GM12878 (cell line): Measurements from ENCODE around the gene NIPAL4. TPM values are rescaled to one million over a fixed set of nuclear protein-coding genes. Genes with fewer than 3 reads are reported as not detected.

Source experiments
- ATAC-seq: fragments of 200-7000 bp; cut with Tn5 transposase; 3 replicates; pipeline ENCODE4 v1.9.1; 2020; ENCODE audit warnings: mild to moderate bottlenecking, moderate library complexity
- BruUV-seq: library from RNA; stranded (reverse); fragments of 400-500 nt; replicated peaks from 2 replicates; lab custom pipeline; 2021; lab: Mats Ljungman, UMichigan
- CTCF ChIA-PET: fragments of 300-600 bp; sonication (Branson Sonifier 250); formaldehyde crosslinking; extraction: SDS; loops from one replicate; lab custom pipeline; 2021; ENCODE audit warnings: inconsistent platforms; lab: Yijun Ruan, JAX
- POLR2A ChIA-PET: fragments of 350-600 bp; formaldehyde crosslinking; extraction: SDS; loops from one replicate; lab custom pipeline; 2021; ENCODE audit warnings: inconsistent platforms; lab: Charles Lee
- RAD21 ChIA-PET: fragments of 300-600 bp; sonication (Branson Sonifier 250); formaldehyde crosslinking; loops from one replicate; lab custom pipeline; 2023; ENCODE audit warnings: antibody characterized with exemption; ENCODE audit not compliant: unreplicated experiment; lab: Charles Lee
- SMC1A ChIA-PET: fragments of 300-600 bp; sonication (Branson Sonifier 250); formaldehyde crosslinking; loops from one replicate; lab custom pipeline; 2023; ENCODE audit not compliant: unreplicated experiment, uncharacterized antibody; lab: Charles Lee
- DNase-seq: peaks from one replicate; pipeline ENCODE4 v3.0.0-alpha.2; 2011; ENCODE audit warnings: low read depth, low spot score
- FAIRE-seq: peaks from 3 replicates; lab custom pipeline; 2011; peaks lifted over from hg19 to GRCh38; lab: Jason Lieb, UNC
- H2AFZ ChIP-seq: 2 replicates; pipeline ENCODE4 v1.6.0; 2011; ENCODE audit warnings: low read depth, low read length, control low read depth; ENCODE audit not compliant: control insufficient read depth
- H3K27ac ChIP-seq: 2 replicates; pipeline ENCODE4 v1.5.1; 2011; ENCODE audit warnings: control low read depth; ENCODE audit not compliant: control insufficient read depth, insufficient read depth
- H3K27me3 ChIP-seq, 2 experiments: replicated peaks in 1 of 2; 2 replicates each; pipeline versions ENCODE4 v1.6.0 to v1.6.1; 2011; ENCODE audit warnings: low read length in 1 of 2; ENCODE audit not compliant: control insufficient read depth in 2 of 2, insufficient read depth in 2 of 2
- H3K36me3 ChIP-seq, 2 experiments: 2 replicates each; pipeline ENCODE4 v1.5.1; 2011; ENCODE audit warnings: low read length in 1 of 2; ENCODE audit not compliant: control insufficient read depth in 2 of 2, insufficient read depth in 2 of 2
- H3K4me1 ChIP-seq: 2 replicates; pipeline ENCODE4 v1.6.1; 2011; ENCODE audit warnings: mild to moderate bottlenecking, low read length, moderate library complexity, mixed read lengths; ENCODE audit not compliant: control insufficient read depth, insufficient read depth
- H3K4me2 ChIP-seq: 2 replicates; pipeline ENCODE4 v1.6.0; 2011; ENCODE audit warnings: control low read depth; ENCODE audit not compliant: control insufficient read depth, insufficient read depth
- H3K4me3 ChIP-seq: fragments of 200-600 bp; sonication (generic); 2 replicates; pipeline ENCODE4 v1.5.1; 2016
- H3K79me2 ChIP-seq: 2 replicates; pipeline ENCODE4 v1.6.0; 2011; ENCODE audit warnings: low read length; ENCODE audit not compliant: control insufficient read depth, insufficient read depth
- H3K9ac ChIP-seq: 2 replicates; pipeline ENCODE4 v1.8.0; 2011; ENCODE audit warnings: low read length, control low read depth, mixed read lengths; ENCODE audit not compliant: control insufficient read depth, insufficient read depth
- H3K9me3 ChIP-seq: replicated peaks from 3 replicates; pipeline ENCODE4 v1.5.1; 2011; ENCODE audit warnings: mild to moderate bottlenecking, low read length; ENCODE audit not compliant: control insufficient read depth, insufficient read depth
- H4K20me1 ChIP-seq: 2 replicates; pipeline ENCODE4 v1.6.0; 2011; ENCODE audit not compliant: control insufficient read depth, insufficient read depth
- CBFB ChIP-seq: IDR thresholded peaks from 2 replicates; pipeline ENCODE4 v1.6.1; 2016; ENCODE audit warnings: antibody characterized with exemption, low read depth
- EED ChIP-seq: sonication (generic); IDR thresholded peaks from 2 replicates; pipeline ENCODE4 v1.6.1; 2016; ENCODE audit warnings: antibody characterized with exemption, low read depth
- PAX5 ChIP-seq: IDR thresholded peaks from 2 replicates; pipeline ENCODE4 v1.6.1; 2011; ENCODE audit warnings: low read depth, low read length, borderline replicate concordance
- RAD21 ChIP-seq: IDR thresholded peaks from 2 replicates; pipeline ENCODE4 v1.6.1; 2011; ENCODE audit warnings: mild to moderate bottlenecking, low read depth, low read length, moderate library complexity; ENCODE audit not compliant: insufficient read depth
- SP1 ChIP-seq: IDR thresholded peaks from one replicate; pipeline ENCODE4 v1.6.1; 2011; ENCODE audit warnings: low read depth, low read length
- TCF7 ChIP-seq: IDR thresholded peaks from 2 replicates; pipeline ENCODE4 v1.6.1; 2014; ENCODE audit warnings: antibody characterized with exemption, borderline replicate concordance
- WGBS: methylation state at CpG from one replicate; pipeline ENCODE4 v1.1.6; 2016; ENCODE audit warnings: low lambda C conversion rate; ENCODE audit not compliant: insufficient replicate concordance, insufficient coverage; ENCODE audit errors: missing lambda C conversion rate; 5-methylcytosine and 5-hydroxymethylcytosine counted together
- in situ Hi-C: fragments of 300-500 bp; cut with MboI; formaldehyde crosslinking; loops from 9 replicates; pipeline ENCODE4 v1.14.3; 2018; ENCODE audit warnings: mixed read lengths
- intact Hi-C: fragments of 100-400 bp; cut with micrococcal nuclease; formaldehyde crosslinking; loops from one replicate; pipeline ENCODE4 v1.14.2; 2022; ENCODE audit not compliant: unreplicated experiment
- polyA plus RNA-seq, 11 experiments: library from polyadenylated mRNA; depleted of rRNA in 4 of 11; unstranded in 6 of 11; stranded (reverse) in 5 of 11; fragments of >200 nt; fragmentation: Nextera tagmentation in 4 of 11; fragmentation: Illumina TruSeq in 1 of 11; extraction: Ambion mirVana in 4 of 11; extraction: Trizol in 1 of 11; gene quantifications; 1 replicate in 1 of 11; 2 replicates in 10 of 11; pipeline versions ENCODE4 v1.2.1 to v1.2.3, GENCODE V29; 2011 to 2016; ENCODE audit warnings: inconsistent platforms in 2 of 11, missing spikeins in 2 of 11, low read depth in 1 of 11
- total RNA-seq, 4 experiments: library from RNA; depleted of rRNA in 3 of 4; stranded (reverse); fragments of >200 nt in 3 of 4; fragmentation: Illumina TruSeq in 1 of 4; extraction: Trizol in 1 of 4; gene quantifications; 2 replicates each; pipeline versions ENCODE4 v1.2.1 to v1.2.3, GENCODE V29; 2013 to 2021
- TF ChIP-seq, protein P1 (sequence below): IDR thresholded peaks from 2 replicates; pipeline ENCODE4 v1.6.1; 2011; ENCODE audit warnings: low read depth, low read length, improper control_type of control experiment, borderline replicate concordance
- TF ChIP-seq, protein P2 (sequence below): IDR thresholded peaks from 2 replicates; pipeline ENCODE4 v1.6.1; 2012; ENCODE audit warnings: low read length, inconsistent platforms

NIPAL4 gene
- total and polyA plus RNA-seq, 10 of the 15 experiments (the other 5 are each of a cell fraction or from before 2014, with no cell fraction given), result 0.11 to 15.5 (median 5.9) TPM

- ChIA-PET POLR2A (interaction anchor here (0.9 kb wide), 1 partner anchor 53 kb away, joined by 3 read pairs; no protein-coding TSS in a partner anchor), RAD21 (interaction anchor here (1.0 kb wide), 1 partner anchor 25 kb away, joined by 3 read pairs; no protein-coding TSS in a partner anchor), CTCF (interaction anchor here (0.9 to 2.0 kb wide), 4 partner anchors 9 to 109 kb away, joined by 3 to 7 read pairs (median 4); no protein-coding TSS in a partner anchor), SMC1A (interaction anchor here (1.2 to 2.9 kb wide), 2 partner anchors 14 to 23 kb away, joined by 3 to 7 read pairs; no protein-coding TSS in a partner anchor)
- H3K79me2 ChIP-seq, result no peaks in the 10 kb centered on the region
- intact Hi-C loops, result no loop called here
- no peaks in the 10 kb centered on the region for H4K20me1 ChIP-seq
- H3K27ac ChIP-seq, result no peak overlapping the region
- BruUV-seq, result no TSS peak
- H3K9me3 ChIP-seq, result no peaks in the 10 kb centered on the region
- no peak overlapping the region for H3K4me2 ChIP-seq
- DNase-seq (no peak), FAIRE-seq (no peak), ATAC-seq (no peak)
- in situ Hi-C loops, result no loop called here
- H3K9ac ChIP-seq, result no peak overlapping the region
- H3K4me3 ChIP-seq, result no peak overlapping the region
- H2AFZ ChIP-seq, result no peak overlapping the region
- WGBS, result 66% methylated on average over 13 of the region's 13 CpGs
- H3K36me3 ChIP-seq, result no peaks in the 10 kb centered on the region
- H3K27me3 ChIP-seq, result no peaks in the 10 kb centered on the region
- H3K4me1 ChIP-seq, result no peaks in the 10 kb centered on the region
- TF ChIP-seq CBFB, result no peak
- no peak for TF ChIP-seq PAX5
- TF ChIP-seq, protein P1, sequence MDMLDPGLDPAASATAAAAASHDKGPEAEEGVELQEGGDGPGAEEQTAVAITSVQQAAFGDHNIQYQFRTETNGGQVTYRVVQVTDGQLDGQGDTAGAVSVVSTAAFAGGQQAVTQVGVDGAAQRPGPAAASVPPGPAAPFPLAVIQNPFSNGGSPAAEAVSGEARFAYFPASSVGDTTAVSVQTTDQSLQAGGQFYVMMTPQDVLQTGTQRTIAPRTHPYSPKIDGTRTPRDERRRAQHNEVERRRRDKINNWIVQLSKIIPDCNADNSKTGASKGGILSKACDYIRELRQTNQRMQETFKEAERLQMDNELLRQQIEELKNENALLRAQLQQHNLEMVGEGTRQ, result no peak
- no peak for TF ChIP-seq SP1
- no peak for TF ChIP-seq EED
- TF ChIP-seq TCF7, result no peak
- TF ChIP-seq RAD21, result no peak
- TF ChIP-seq, protein P2, sequence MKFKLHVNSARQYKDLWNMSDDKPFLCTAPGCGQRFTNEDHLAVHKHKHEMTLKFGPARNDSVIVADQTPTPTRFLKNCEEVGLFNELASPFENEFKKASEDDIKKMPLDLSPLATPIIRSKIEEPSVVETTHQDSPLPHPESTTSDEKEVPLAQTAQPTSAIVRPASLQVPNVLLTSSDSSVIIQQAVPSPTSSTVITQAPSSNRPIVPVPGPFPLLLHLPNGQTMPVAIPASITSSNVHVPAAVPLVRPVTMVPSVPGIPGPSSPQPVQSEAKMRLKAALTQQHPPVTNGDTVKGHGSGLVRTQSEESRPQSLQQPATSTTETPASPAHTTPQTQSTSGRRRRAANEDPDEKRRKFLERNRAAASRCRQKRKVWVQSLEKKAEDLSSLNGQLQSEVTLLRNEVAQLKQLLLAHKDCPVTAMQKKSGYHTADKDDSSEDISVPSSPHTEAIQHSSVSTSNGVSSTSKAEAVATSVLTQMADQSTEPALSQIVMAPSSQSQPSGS, result no peak
- TF ChIP-seq, all 136 proteins: peak for 0
These were observed 12.8 kb upstream of the NIPAL4 start for GRCh38 chr5:157447201-157447637.
